Measurements from ENCODE around the gene C22orf15. TPM values are rescaled to one million over a fixed set of nuclear protein-coding genes. Genes with fewer than 3 reads are reported as not detected.

The C22orf15 gene
- total RNA-seq, 1 experiment from 2014 or later, result not detected

- TF ChIP-seq EZH2phosphoT487 (IDR thresholded peaks at IDR 0.05; ENCODE audit: borderline replicate concordance) (no peak), SIN3A (IDR thresholded peaks at IDR 0.05; ENCODE audit: low read depth) (no peak), TCF7L2 (IDR thresholded peaks at IDR 0.05; ENCODE audit: borderline replicate concordance, extremely low read depth, insufficient read depth, insufficient read length) (no peak), ZBTB33 (IDR thresholded peaks at IDR 0.05; ENCODE audit: extremely low read depth, insufficient replicate concordance, low read length) (no peak), JUND (IDR thresholded peaks at IDR 0.05) (no peak), YY1 (IDR thresholded peaks at IDR 0.05; ENCODE audit: extremely low read depth, insufficient replicate concordance, low read depth, low read length) (no peak), SRF (IDR thresholded peaks at IDR 0.05; ENCODE audit: low read depth) (no peak), EGR1 (IDR thresholded peaks at IDR 0.05; ENCODE audit: low read depth) (no peak), CBX3 (IDR thresholded peaks at IDR 0.05; ENCODE audit: low read depth) (no peak), POLR2A (IDR thresholded peaks at IDR 0.05; ENCODE audit: borderline replicate concordance, extremely low read depth, insufficient read depth, insufficient read length) (no peak), CEBPB (IDR thresholded peaks at IDR 0.05; ENCODE audit: low read depth) (no peak), SP1 (IDR thresholded peaks at IDR 0.05; ENCODE audit: low read depth) (no peak), ATF3 (IDR thresholded peaks at IDR 0.05) (no peak), ELF1 (IDR thresholded peaks at IDR 0.05; ENCODE audit: borderline replicate concordance, low read depth) (no peak), MAX (IDR thresholded peaks at IDR 0.05) (no peak), REST (IDR thresholded peaks at IDR 0.05; ENCODE audit: low read depth) (no peak), EZH2 (IDR thresholded peaks at IDR 0.05) (no peak), CTCF (IDR thresholded peaks at IDR 0.05 in 2 of 3, conservative IDR thresholded peaks at IDR 0.05 in 1 of 3; ENCODE audit: borderline replicate concordance in 1 of 3, insufficient read depth in 1 of 3, low read depth in 2 of 3, low read length in 2 of 3) (no peak)
- intact Hi-C loops (cut with micrococcal nuclease), result no loop called here
- ATAC-seq (no peak), DNase-seq (ENCODE audit: low read depth, low spot score) (no peak)
- H3K4me1 ChIP-seq (ENCODE audit: control insufficient read depth in 1 of 2, insufficient read depth in 2 of 2, low read length in 2 of 2), result peaks cover 14 to 25% of the 10 kb centered on the region in 2 experiments; a peak in 3 of 4 replicates
- H3K4me2 ChIP-seq (ENCODE audit: low read length), result peak overlapping the region; percentile 92
- no peaks in the 10 kb centered on the region for H3K9me2 ChIP-seq (ENCODE audit: insufficient read depth)
- CTCF ChIA-PET, result no interaction called here
- POLR2A ChIA-PET, result interaction anchor here (2.6 kb wide), 1 partner anchor 17 kb away, joined by 8 read pairs; no protein-coding TSS in a partner anchor
- peak overlapping the region; percentile 77 to 89 for H3K4me3 ChIP-seq (replicated peaks in 1 of 2; ENCODE audit: low read depth in 1 of 2, low read length in 2 of 2)
- H3K79me2 ChIP-seq (ENCODE audit: insufficient read depth, low read length), result peaks cover 56% of the 10 kb centered on the region
- no peaks in the 10 kb centered on the region for H3K27me3 ChIP-seq (ENCODE audit: insufficient read depth, low read length)
- H3K36me3 ChIP-seq (ENCODE audit: control insufficient read depth in 1 of 2, insufficient read depth in 2 of 2, low read length in 2 of 2), result 0 out of 4 replicates have a peak, but pooled peaks cover 0 to 5% of the 10 kb centered on the region in 2 experiments
- H4K20me1 ChIP-seq (ENCODE audit: insufficient read depth), result peaks cover 8% of the 10 kb centered on the region; the same call in 1 of the 2 replicates
- H2AFZ ChIP-seq (ENCODE audit: low read depth, low read length, poor library complexity, severe bottlenecking), result no peak overlapping the region
- RAD21 ChIA-PET (ENCODE audit: low non-redundant PET in 1 of 2, low total read pairs in 2 of 2, uncharacterized antibody in 2 of 2, unreplicated experiment in 2 of 2), result no interaction called here
- BruUV-seq (replicated peaks), result TSS peak; percentile 62
- H3K9me3 ChIP-seq (ENCODE audit: control insufficient read depth in 1 of 2, insufficient read depth in 1 of 2, low read depth in 1 of 2, low read length in 2 of 2), result no peaks in the 10 kb centered on the region
- peak overlapping the region; percentile 98 for H3K9ac ChIP-seq (ENCODE audit: low read length)
- peak overlapping the region; percentile 98 for H3K27ac ChIP-seq (ENCODE audit: low read depth, low read length)
Observed at GRCh38 chr22:23787910-23788309, 25.1 kb downstream of the C22orf15 start.
